ENCODE results near the gene ZSWIM9.
"Not testable (repeated sequence)": the region's sequence is repeated elsewhere in the genome, so short reads cannot be mapped to it uniquely, and the experiment has no call there.

The ZSWIM9 gene

GRCh38 chr19:48218997-48219396 lies 48.5 kb downstream of the ZSWIM9 start:
- DNase-seq (ENCODE audit: low spot score), result no peak

- DNase-seq (ENCODE audit: low spot score), result not testable (repeated sequence)
Observed at GRCh38 chr19:48220784-48221183, 50.3 kb downstream of the ZSWIM9 start.

GRCh38 chr19:48221628-48222027 lies 51.1 kb downstream of the ZSWIM9 start:
- DNase-seq (ENCODE audit: low spot score), result no peak

GRCh38 chr19:48230555-48231129 lies 60.2 kb downstream of the ZSWIM9 start:
- DNase-seq (ENCODE audit: low spot score), result no peak

- no peak for DNase-seq (ENCODE audit: low spot score)
Observed at GRCh38 chr19:48237057-48237456, 66.6 kb downstream of the ZSWIM9 start.

- no peak for DNase-seq (ENCODE audit: low spot score)
Observed at GRCh38 chr19:48239120-48239519, 68.6 kb downstream of the ZSWIM9 start.

GRCh38 chr19:48239582-48240141 lies 69.2 kb downstream of the ZSWIM9 start:
- no peak for DNase-seq (ENCODE audit: low spot score)

GRCh38 chr19:48241771-48242170 lies 71.3 kb downstream of the ZSWIM9 start:
- DNase-seq (ENCODE audit: low spot score), result not testable (repeated sequence)

- peak; percentile 11 for DNase-seq (ENCODE audit: low spot score)
Observed at GRCh38 chr19:48244281-48244680, 73.8 kb downstream of the ZSWIM9 start.

GRCh38 chr19:48246101-48246500 lies 75.6 kb downstream of the ZSWIM9 start:
- no peak for DNase-seq (ENCODE audit: low spot score)

- DNase-seq (ENCODE audit: low spot score), result no peak
Observed at GRCh38 chr19:48247212-48247611, 76.7 kb downstream of the ZSWIM9 start.
